HEK293T (cell line): Measurements from ENCODE around the gene TUBA1C.

Experiments
- CTCF ChIA-PET: fragments of 350-600 bp; formaldehyde crosslinking; extraction: SDS; loops from one replicate; lab custom pipeline; 2021; ENCODE audit warnings: antibody characterized with exemption, inconsistent platforms; lab: Yijun Ruan, JAX
- POLR2A ChIA-PET: fragments of 350-600 bp; formaldehyde crosslinking; extraction: SDS; loops from one replicate; lab custom pipeline; 2020; ENCODE audit warnings: antibody characterized with exemption, inconsistent platforms; lab: Yijun Ruan, JAX
- DNase-seq: peaks from one replicate; pipeline ENCODE4 v3.0.0; 2012; ENCODE audit warnings: mixed read lengths; ENCODE audit errors: extremely low spot score
- ARNT ChIP-seq: fragments of 450-650 bp; IDR thresholded peaks from 2 replicates; pipeline ENCODE4 v1.6.1; 2017; ENCODE audit warnings: mild to moderate bottlenecking
- BHLHE40 ChIP-seq: fragments of 450-650 bp; IDR thresholded peaks from 2 replicates; pipeline ENCODE4 v1.6.1; 2016; ENCODE audit warnings: mild to moderate bottlenecking, moderate library complexity, borderline replicate concordance
- CTBP1 ChIP-seq: fragments of 450-650 bp; IDR thresholded peaks from 2 replicates; pipeline ENCODE4 v1.6.1; 2016; ENCODE audit warnings: borderline replicate concordance
- ELF4 ChIP-seq: fragments of 450-650 bp; IDR thresholded peaks from 2 replicates; pipeline ENCODE4 v1.6.1; 2017; ENCODE audit warnings: antibody characterized with exemption
- FOXA1 ChIP-seq: fragments of 450-650 bp; IDR thresholded peaks from 2 replicates; pipeline ENCODE4 v1.6.1; 2016; ENCODE audit warnings: mild to moderate bottlenecking
- FOXK2 ChIP-seq: fragments of 450-650 bp; IDR thresholded peaks from 2 replicates; pipeline ENCODE4 v1.6.1; 2016; ENCODE audit warnings: mild to moderate bottlenecking
- FOXM1 ChIP-seq: fragments of 450-650 bp; IDR thresholded peaks from 2 replicates; pipeline ENCODE4 v1.6.1; 2017; ENCODE audit warnings: mild to moderate bottlenecking, borderline replicate concordance
- HDGF ChIP-seq: fragments of 450-650 bp; IDR thresholded peaks from 2 replicates; pipeline ENCODE4 v1.6.1; 2017; ENCODE audit warnings: antibody characterized with exemption, borderline replicate concordance
- L3MBTL2 ChIP-seq: fragments of 450-650 bp; conservative IDR thresholded peaks from 2 replicates; pipeline ENCODE4 v1.6.1; 2016; ENCODE audit warnings: mild to moderate bottlenecking
- LEF1 ChIP-seq: fragments of 450-650 bp; IDR thresholded peaks from 2 replicates; pipeline ENCODE4 v1.6.1; 2017; ENCODE audit warnings: mild to moderate bottlenecking, borderline replicate concordance
- NFRKB ChIP-seq: fragments of 450-650 bp; IDR thresholded peaks from 2 replicates; pipeline ENCODE4 v1.6.1; 2016; ENCODE audit warnings: mild to moderate bottlenecking, moderate library complexity
- PKNOX1 ChIP-seq: fragments of 450-650 bp; IDR thresholded peaks from 2 replicates; pipeline ENCODE4 v1.6.1; 2016
- SP1 ChIP-seq: fragments of 450-650 bp; IDR thresholded peaks from 2 replicates; pipeline ENCODE4 v1.6.1; 2017
- SUZ12 ChIP-seq: fragments of 450-650 bp; IDR thresholded peaks from 2 replicates; pipeline ENCODE4 v1.6.1; 2016; ENCODE audit warnings: mild to moderate bottlenecking
- TARDBP ChIP-seq: fragments of 450-650 bp; IDR thresholded peaks from 2 replicates; pipeline ENCODE4 v1.6.1; 2016
- ZNF384 ChIP-seq: fragments of 450-650 bp; IDR thresholded peaks from 2 replicates; pipeline ENCODE4 v1.6.1; 2016

The TUBA1C gene

GRCh38 chr12:49225576-49226166, 39.2 kb upstream of the TUBA1C start:
- ChIA-PET POLR2A (interaction anchor here (1.0 to 8.6 kb wide), 3 partner anchors 10 to 94 kb away, joined by 3 to 72 read pairs (median 5); partner anchors contain the start of gene TUBA1B), CTCF (interaction anchor here (0.9 kb wide), 1 partner anchor 37 kb away, joined by 3 read pairs; no protein-coding TSS in a partner anchor)
- no peak for DNase-seq
- TF ChIP-seq LEF1 (no peak), NFRKB (no peak), SUZ12 (no peak), FOXM1 (no peak), ARNT (no peak), TARDBP (no peak), CTBP1 (no peak)

- TF ChIP-seq LEF1: no peak
- TF ChIP-seq PKNOX1: no peak
- no peak for TF ChIP-seq BHLHE40
- no peak for TF ChIP-seq ZNF384
- TF ChIP-seq CTBP1: no peak
- no peak for TF ChIP-seq SP1
- no peak for TF ChIP-seq ARNT
- TF ChIP-seq HDGF: no peak
- no peak for TF ChIP-seq FOXK2
- no peak for TF ChIP-seq TARDBP
- TF ChIP-seq ELF4: no peak
- no peak for TF ChIP-seq SUZ12
- TF ChIP-seq FOXM1: no peak
- TF ChIP-seq NFRKB: no peak
- TF ChIP-seq L3MBTL2: no peak
- no peak for TF ChIP-seq FOXA1
- ChIA-PET POLR2A (interaction anchor here (1.6 to 8.6 kb wide), 2 partner anchors 39 to 96 kb away, joined by 5 to 72 read pairs; partner anchors contain the start of genes TUBA1A and TUBA1B), CTCF (no interaction called here)
- DNase-seq: no peak
Observed at GRCh38 chr12:49227713-49228112, 37.2 kb upstream of the TUBA1C start.

- DNase-seq: no peak
- TF ChIP-seq ARNT (no peak), NFRKB (no peak), HDGF (no peak), SUZ12 (no peak), ZNF384 (no peak), SP1 (no peak), ELF4 (no peak), L3MBTL2 (no peak), FOXK2 (no peak), LEF1 (no peak), BHLHE40 (no peak), CTBP1 (no peak), FOXA1 (no peak), PKNOX1 (no peak), TARDBP (no peak), FOXM1 (no peak)
- ChIA-PET CTCF (no interaction called here), POLR2A (interaction anchor here (1.6 to 8.6 kb wide), 2 partner anchors 40 to 97 kb away, joined by 5 to 72 read pairs; partner anchors contain the start of genes TUBA1A and TUBA1B)
Observed at GRCh38 chr12:49228653-49229052, 36.2 kb upstream of the TUBA1C start.

- no peak for DNase-seq
- CTCF ChIA-PET: no interaction called here
- no peak for TF ChIP-seq HDGF
- TF ChIP-seq L3MBTL2: no peak
- no peak for TF ChIP-seq NFRKB
- TF ChIP-seq CTBP1: no peak
- no peak for TF ChIP-seq LEF1
- TF ChIP-seq ZNF384: no peak
- TF ChIP-seq FOXK2: no peak
- TF ChIP-seq PKNOX1: no peak
- no peak for TF ChIP-seq BHLHE40
- TF ChIP-seq ELF4: no peak
- TF ChIP-seq TARDBP: no peak
- TF ChIP-seq SUZ12: no peak
- TF ChIP-seq ARNT: no peak
- TF ChIP-seq SP1: no peak
- TF ChIP-seq FOXM1: no peak
- no peak for TF ChIP-seq FOXA1
- POLR2A ChIA-PET: interaction anchor here (1.1 to 7.2 kb wide), 3 partner anchors 15 to 99 kb away, joined by 3 to 109 read pairs (median 16); partner anchors contain the start of genes TUBA1A and TUBA1B
Observed at GRCh38 chr12:49230176-49230804, 34.6 kb upstream of the TUBA1C start.

GRCh38 chr12:49230805-49231194, 34.1 kb upstream of the TUBA1C start:
- CTCF ChIA-PET: no interaction called here
- POLR2A ChIA-PET: interaction anchor here (1.1 to 7.2 kb wide), 3 partner anchors 16 to 99 kb away, joined by 3 to 109 read pairs (median 16); partner anchors contain the start of genes TUBA1A and TUBA1B
- TF ChIP-seq TARDBP (no peak), CTBP1 (no peak), ELF4 (no peak), FOXA1 (no peak), HDGF (no peak), L3MBTL2 (no peak), FOXK2 (no peak), NFRKB (no peak), BHLHE40 (no peak)
- DNase-seq: no peak
